GM13977 (cell line): ENCODE measurements around the gene CAPN13.

Experiments
- DNase-seq: peaks from one replicate; pipeline ENCODE4 v3.0.0; 2012; ENCODE audit warnings: low spot score
- in situ Hi-C: fragments of 300-500 bp; cut with MboI; formaldehyde crosslinking; loops from one replicate; pipeline ENCODE4 v1.12.0; 2022; ENCODE audit warnings: low sequenced_read_pairs, low pct_unique_long_range_greater_than_20kb, mixed read lengths, inconsistent platforms; ENCODE audit not compliant: unreplicated experiment
- TF ChIP-seq, protein P1 (sequence below): IDR thresholded peaks from 2 replicates; pipeline ENCODE4 v1.5.1; 2012; ENCODE audit warnings: mild to moderate bottlenecking, control low read depth; ENCODE audit not compliant: insufficient read depth; ENCODE audit errors: extremely low read depth, missing control alignments

CAPN13 gene

DNA sequence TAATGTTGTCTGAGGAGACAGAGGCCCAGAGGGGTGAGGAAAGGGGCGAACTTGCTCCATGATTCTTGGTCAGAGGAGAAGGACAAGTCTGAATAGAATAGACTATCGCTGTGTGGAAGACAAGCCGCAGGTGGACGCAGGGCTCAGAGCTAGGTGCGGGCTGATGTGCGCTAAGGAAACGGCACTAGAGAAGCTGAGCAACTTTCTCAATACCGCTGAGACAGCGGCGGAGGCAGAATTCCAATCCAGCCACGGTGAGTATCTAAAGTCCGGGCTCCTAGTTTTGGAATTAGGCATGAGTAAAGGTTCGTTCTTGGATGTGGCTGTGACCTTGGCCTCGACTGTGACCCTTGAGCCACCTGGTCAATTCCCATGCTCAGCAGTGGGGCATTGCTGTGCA lies 47.8 kb downstream of the CAPN13 start:
- TF ChIP-seq, protein P1, sequence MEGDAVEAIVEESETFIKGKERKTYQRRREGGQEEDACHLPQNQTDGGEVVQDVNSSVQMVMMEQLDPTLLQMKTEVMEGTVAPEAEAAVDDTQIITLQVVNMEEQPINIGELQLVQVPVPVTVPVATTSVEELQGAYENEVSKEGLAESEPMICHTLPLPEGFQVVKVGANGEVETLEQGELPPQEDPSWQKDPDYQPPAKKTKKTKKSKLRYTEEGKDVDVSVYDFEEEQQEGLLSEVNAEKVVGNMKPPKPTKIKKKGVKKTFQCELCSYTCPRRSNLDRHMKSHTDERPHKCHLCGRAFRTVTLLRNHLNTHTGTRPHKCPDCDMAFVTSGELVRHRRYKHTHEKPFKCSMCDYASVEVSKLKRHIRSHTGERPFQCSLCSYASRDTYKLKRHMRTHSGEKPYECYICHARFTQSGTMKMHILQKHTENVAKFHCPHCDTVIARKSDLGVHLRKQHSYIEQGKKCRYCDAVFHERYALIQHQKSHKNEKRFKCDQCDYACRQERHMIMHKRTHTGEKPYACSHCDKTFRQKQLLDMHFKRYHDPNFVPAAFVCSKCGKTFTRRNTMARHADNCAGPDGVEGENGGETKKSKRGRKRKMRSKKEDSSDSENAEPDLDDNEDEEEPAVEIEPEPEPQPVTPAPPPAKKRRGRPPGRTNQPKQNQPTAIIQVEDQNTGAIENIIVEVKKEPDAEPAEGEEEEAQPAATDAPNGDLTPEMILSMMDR = no peak
- no peak for DNase-seq
- in situ Hi-C loops = no loop called here

DNA sequence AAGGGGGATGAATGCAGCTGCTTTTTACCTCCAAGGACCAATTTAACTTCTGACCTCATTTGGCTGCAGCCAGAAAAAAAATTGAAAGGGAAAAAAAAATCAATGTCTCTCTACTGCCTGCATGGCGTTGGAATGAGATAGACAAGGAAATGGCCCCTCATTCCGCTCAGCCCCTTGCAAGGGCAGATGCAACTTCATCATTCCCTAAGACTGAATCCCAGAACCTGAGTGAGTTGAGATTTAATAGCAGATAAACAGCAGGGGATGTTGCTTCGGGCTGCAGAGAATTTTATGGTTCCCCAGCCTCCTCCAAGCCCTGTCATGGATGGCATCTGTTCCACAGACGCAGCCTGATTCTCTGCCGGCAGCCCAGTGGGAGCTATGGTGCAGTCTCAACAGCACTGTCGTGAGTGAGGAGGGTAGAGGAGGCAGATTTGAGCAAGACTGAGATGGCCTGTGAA lies 49.0 kb downstream of the CAPN13 start:
- DNase-seq = no peak
- in situ Hi-C loops = no loop called here
- TF ChIP-seq, protein P1 = no peak

DNA sequence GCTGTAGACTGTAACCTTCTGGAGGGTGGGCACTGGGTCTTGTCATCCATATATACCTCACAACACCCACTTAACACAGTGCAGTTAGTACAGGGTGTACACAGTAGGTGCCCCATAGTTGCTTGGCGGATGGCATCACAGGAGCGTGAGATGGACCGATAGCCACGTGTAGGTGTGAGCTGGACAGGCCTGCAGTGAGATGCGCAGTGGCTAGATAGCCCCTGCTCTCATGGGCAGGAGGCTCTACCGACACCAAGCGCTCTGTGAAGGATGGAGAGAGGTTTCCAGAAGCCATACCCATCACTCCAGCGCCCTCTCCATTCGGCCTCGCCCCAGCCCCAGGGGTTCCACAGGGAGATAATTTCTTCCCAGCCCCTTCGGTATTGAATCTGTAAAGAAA lies 49.5 kb downstream of the CAPN13 start:
- in situ Hi-C loops = no loop called here
- TF ChIP-seq, protein P1 = no peak
- no peak for DNase-seq

DNA sequence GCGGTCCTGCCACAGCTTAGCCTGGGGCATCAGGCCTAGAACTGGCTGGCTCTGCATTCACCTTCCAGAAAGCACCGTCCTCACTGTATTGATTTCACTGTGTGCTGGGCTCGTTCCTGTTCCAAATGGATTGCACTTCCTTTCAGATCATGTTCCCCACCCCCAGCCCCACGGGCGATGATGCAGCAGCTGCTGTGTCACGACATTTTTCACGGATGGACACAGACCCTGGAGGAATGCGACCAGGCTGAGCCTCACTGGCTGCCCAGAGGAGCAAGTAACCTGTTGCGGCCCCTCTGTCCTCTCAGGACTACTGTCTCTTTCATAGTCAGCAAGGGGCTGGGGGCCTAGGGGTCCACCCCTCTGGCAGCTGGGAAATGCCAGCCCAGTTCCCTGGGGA lies 50.3 kb downstream of the CAPN13 start:
- in situ Hi-C loops = no loop called here
- no peak for DNase-seq
- TF ChIP-seq, protein P1 = no peak

DNA sequence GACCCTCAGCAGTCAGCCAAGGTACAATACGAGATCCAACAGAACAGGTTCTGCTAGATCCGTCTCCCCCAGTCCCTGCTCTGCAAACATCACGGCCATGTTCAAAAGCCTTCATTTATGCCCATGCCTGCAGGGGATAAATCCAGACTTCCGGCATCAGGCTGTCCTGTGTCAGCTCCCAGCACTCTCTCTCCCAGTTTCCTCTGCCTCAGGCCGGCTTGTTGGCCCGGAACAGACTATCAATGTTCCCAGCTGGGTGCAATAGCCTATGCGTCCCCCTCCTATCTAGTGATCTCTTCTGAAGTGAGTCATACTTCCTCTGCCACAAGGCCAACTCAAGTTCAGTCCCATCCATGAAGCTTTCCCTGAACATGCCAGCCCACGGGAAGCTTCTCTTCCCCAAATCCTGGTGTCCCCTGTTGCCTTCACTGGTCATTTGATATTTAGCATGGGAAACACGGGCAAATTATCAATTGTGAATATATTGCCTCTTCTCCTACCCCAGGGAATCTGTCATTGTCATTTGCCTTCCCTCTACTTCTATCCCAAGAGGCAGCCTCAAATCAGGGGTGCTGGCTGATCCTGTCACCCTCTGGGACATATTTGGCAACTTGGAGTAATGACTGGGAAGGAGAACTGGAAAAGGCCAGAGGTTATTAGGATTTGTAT lies 51.1 kb downstream of the CAPN13 start:
- TF ChIP-seq, protein P1 = no peak
- in situ Hi-C loops = no loop called here
- no peak for DNase-seq

DNA sequence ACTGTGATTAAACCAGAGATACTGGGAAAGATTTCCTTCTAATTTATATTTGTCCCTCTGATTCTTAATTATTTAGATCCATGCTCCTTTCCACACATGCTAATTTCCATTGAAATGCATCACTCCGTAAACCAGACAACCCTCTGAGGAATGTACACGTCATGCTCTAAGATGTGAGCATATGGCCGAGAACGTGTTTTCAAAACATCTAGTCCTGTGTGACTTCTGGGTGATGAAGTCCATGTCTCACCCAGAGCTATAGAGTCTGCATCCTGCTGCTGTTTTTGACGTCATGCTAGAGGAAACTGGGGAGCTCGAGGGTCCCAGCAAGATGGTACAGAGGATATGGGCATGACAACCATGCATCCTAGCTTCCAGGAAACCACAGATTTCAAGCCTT lies 53.6 kb downstream of the CAPN13 start:
- TF ChIP-seq, protein P1 = no peak
- in situ Hi-C loops = no loop called here
- no peak for DNase-seq
